HG03439 (cell line): Measurements from ENCODE around the gene COPG1.

Source experiments
- ATAC-seq: cut with Tn5 transposase; IDR thresholded peaks from one replicate; pipeline ENCODE4 v1.9.1; 2021; ENCODE audit warnings: mild to moderate bottlenecking, moderate library complexity; ENCODE audit not compliant: unreplicated experiment

The COPG1 gene

DNA sequence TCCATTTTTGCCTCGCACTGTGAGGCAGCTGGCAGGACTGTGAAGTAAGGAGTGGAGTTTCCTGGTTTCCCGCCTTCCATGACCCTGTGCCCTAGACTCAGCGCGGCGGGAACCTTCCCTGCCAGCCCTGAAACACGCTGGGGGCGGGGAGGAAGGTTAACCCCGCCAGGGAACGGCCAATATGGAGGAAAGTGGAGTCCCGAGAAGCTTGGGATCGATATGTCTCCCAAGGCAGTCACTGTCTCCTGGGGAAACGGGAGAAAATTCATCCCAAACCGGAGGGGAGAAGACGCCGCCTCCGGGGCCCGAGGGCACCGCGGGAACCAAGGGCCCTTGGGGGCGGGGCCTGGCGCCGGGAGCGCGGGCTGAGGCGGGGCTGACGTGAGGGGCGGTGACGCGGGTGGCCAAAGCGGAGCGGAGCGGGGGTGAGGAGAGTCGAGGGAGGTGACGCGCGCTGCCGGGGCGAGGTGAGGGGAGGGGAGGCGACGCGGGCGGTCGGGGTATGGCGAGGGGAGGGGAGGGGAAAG lies 29.1 kb downstream of the COPG1 start, which contains the start of gene HMCES:
HMCES (plus strand) TSS at position 432 of the 527 bp plus-strand sequence. CDS start 863 bp downstream, outside the sequence.
- peak; percentile 39 for ATAC-seq

DNA sequence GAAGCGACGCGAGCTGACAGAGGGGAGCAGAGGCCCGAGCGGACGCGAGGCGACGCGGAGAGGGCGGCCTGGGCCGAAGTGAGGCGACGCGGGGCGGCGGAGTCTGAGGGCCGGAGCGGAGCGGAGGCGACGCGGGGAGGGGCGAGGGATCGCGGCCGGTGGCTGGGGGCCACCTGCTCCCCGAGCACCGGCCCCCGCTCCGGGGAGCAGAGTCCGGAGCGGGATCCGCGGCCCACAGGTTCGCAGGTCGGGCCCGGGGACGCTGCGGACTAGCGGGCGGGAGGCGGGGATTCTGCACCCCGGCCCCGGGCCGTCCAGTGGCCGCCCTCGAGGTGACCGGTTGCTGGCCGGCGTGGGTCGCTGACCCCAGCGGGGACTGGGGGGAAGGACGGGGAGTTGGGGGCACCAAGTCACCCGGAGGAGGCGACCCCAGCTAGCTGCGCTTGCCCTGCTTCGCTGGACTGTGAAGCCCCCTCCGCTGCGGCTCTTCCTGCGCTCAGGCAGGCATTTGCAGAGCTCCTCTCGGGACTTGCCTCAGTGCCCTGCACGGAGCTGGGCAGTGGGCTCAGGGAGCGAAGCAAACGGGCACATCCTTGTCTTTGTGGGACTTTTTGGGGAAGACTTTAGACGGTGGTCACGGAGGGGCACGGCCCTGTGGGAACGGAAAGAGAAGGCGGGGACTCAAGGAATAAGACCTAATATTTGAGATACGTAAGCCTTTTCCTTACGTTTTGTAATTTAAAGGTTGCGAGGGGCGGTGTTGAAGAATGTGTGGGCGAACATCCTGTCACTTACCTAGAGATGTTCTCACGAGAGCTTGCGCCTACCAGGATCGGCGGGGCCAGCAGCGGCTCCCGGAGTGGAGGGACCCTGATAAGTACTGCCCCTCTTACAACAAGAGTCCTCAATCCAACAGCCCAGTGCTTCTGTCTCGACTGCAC lies 29.8 kb downstream of the COPG1 start:
- ATAC-seq: peak; percentile 1

DNA sequence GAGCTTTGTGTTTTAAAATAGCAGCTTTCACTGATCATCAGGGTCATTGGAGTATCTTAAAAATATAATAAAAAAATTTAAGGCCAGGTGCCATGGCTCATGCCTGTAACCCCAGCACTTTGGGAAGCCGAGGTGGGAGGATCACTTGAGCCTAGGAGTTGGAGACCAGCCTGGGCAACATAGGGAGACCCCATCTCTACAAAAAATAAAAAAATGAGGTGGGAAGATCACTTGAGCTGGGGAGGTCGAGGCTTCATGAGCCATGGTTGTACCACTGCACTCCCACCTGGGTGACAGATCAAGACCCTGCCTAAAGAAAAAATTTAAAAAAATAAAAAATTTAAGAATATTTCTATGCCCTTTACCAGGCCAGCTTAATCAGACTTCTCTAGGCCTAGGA lies 30.8 kb downstream of the COPG1 start:
- ATAC-seq: no peak

DNA sequence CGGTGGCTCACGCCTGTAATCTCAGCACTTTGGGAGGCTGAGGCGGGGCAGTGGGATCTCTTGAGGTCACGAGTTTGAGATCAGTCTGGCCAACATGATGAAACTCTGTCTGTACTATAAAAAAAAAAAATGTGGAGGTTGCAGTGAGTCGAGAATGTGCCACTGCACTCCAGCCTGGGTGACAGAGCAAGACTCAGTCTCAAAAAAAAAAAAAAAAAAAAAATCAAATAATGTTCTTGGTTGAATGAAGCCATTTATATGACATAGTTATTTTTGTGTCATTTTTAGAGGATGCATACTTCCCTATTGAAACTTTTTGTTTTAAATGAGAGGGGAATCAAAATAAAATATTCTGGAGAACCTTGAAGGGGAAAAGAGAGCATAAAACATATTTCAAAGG lies 32.3 kb downstream of the COPG1 start:
- ATAC-seq: no peak

DNA sequence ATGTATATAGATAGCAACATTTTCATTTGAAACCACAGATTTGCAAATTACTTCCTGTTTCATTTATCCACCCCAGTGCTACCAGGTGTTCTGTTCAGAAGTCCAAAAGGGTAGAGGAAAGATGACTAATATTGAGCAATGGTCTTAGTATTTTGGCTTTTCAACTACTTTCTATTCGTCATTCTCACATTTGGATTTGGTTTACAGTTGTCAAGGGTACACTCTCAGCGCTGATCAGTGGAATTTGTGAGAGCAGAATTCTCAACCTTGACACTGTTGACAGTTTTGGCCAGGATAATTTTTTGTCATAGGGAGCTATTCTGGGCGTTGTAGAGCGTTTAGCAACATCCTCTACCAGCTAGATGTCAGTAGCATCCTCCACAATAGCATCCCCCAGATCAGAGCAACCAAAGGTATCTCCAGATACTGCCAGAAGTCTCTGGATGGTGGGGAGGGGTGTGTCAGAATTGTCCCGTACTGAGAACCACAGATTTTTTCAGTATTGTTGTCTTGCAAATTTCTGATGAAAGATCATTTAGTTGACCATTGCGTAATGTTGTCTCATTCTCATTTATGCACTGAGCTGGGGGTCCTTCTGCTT lies 33.4 kb downstream of the COPG1 start:
- peak; percentile 71 for ATAC-seq

DNA sequence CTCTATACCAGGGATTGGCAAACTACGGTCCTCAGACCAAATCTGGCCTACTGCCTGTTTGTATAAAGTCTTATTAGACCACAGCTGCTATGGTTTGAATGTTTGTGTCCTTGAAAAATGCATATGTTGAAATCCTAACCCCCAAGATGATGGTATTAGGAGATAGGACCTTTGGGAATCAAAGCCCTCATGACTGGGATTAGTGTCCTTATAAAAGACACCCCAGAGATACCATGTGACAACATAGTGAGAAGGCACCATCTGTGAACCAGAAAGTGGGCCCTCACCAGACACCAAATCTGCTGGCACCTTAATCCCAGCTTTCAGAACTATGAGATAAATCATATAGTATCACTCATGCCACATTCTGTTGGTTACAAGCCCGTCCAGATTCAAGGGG lies 36.7 kb downstream of the COPG1 start:
- ATAC-seq: no peak

DNA sequence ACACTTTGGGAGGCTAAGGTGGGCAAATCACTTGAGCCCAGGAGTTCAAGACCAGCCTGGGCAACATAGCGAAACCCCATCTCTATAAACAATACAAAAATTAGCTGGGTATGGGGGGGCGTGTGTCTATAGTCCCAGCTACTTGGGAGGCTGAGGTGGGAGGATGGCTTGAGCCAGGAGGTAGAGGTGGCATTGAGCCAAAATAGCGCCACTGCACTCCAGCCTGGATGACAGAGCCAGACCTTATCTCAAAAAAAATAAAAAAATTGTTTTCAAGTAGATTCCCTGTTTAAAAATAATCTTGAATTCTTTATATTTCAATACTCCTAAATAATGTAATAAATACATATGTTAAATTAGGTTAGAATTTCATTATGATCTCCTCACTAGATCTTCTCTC lies 39.0 kb downstream of the COPG1 start:
- ATAC-seq: no peak

DNA sequence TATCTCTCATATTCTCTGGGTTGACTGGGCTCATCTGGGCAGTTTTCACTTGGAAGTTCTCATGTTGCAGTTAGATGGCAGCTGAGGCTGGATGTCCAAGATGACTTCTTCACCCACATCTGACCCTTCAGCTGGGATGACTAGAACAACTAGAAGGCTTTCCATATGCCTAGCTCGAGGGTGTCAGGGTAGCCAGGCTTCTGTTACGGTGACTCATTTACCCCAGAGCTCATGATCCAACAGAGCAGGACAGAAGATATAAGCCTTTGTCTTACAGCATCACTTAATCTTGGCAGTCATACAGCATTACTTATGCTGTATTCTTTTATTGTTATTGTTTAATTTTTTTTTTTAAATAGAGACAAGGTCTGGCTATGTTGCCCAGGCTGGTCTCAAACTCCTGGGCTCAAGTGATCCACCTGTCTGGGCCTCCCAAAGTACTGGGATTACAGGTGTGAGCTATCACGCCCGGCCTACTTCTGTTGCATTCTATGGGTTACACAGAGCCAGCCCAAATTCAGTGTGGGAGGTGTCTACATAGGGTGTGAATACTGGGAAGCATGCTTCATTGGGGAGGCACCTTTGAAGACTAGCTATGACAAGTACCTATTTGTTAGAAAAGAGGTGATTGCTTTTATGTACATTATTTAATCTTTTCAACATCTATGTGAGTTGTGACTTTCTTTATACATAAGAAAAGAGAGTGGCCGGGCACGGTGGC lies 40.0 kb downstream of the COPG1 start:
- ATAC-seq: no peak

DNA sequence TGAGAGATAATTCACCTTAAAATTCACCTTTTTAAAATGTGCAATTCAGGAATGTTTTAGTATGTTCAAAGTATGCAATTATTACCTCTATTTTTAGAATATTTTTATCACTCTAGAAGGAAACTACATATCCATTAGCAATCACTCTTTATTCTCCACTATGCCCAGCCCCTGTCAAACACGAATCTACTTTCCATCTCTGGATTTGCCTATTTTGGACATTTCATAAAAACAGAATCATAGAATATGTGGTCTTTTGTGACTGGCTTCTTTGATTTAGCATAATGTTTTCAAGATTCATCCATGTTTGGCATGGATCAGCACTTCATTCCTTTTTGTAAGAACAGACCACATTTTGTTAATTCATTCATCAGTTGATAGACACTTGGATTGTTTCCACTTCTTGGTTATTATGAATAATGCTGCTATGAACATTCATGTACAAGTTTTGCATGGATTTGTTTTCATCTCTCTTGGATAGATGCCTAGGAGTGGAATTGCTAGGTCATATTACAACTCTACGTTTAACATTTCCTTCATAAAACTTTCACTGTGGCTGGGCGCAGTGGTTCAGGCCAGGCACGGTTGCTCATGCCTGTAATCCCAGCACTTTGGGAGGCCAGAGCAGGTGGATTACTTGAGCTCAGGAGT lies 42.0 kb downstream of the COPG1 start:
- ATAC-seq: no peak

DNA sequence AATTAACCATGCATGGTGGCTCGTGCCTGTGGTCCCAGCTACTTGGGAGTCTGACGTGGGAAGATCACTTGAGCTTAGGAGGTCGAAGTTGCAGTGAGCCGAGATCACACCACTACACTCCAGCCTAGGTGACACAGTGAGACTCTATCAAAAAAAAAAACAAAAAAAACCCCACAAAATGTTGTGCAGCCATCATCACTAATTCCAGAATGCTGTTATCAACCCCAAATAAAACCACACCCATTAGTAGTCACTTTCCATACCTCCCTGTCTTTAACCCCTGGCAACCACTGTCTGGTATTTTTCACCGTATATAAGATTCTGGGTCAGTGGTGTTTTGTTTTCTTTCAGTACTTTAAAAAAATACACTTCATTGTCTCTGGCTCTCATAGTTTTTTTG lies 45.9 kb downstream of the COPG1 start:
- no peak for ATAC-seq

DNA sequence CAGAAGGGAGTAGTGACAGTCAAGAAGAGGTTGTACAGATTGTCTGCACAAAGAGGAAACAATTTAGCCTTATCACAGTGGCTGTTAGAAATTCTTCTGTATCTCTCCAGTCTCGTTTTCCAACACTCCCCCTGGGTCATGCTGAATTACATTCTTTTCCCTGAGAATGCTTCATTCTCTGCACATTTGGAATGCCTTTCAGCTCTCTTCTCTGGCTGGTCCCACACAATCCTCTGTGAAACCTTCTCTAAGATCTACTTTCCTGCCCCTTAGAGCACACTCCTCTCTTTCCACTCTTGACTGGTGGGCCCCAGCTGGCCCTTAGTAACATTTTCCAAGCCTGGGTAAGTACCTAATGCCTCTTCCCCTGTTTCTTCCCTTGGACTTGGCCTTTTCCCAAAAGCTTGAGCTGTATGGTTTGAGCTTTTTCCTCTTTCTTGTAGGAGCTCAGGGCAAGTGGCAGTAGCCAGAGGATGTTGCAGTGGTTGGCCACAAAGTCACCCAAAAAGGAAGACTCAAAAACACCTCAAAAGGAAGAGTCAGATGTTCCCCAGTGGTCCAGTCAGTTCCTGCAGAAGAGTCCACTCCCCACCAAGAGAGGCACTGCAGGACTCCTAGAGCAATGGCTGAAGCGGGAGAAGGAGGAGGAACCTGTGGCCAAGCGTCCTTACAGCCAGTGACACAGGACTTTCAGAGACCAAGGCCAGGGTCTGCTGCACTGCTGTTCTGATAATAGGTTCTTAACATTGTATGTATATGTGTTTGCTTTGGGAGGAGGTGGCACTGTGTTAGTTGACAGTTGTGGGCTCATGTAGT lies 54.9 kb downstream of the COPG1 start:
- no peak for ATAC-seq

DNA sequence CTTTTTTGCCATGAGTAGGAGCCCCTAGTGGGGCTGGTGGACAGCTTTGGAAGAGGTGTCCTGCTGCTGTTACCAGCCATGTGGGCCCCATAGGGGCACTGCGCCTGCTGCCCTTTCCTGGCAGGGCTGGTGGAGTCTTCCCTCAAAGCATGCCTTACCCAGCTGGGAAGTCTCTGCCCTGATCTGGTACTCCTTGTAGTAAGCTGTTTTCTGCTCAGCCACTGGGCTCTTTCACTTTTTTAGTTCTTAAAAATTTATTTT lies 55.5 kb downstream of the COPG1 start:
- ATAC-seq: no peak

DNA sequence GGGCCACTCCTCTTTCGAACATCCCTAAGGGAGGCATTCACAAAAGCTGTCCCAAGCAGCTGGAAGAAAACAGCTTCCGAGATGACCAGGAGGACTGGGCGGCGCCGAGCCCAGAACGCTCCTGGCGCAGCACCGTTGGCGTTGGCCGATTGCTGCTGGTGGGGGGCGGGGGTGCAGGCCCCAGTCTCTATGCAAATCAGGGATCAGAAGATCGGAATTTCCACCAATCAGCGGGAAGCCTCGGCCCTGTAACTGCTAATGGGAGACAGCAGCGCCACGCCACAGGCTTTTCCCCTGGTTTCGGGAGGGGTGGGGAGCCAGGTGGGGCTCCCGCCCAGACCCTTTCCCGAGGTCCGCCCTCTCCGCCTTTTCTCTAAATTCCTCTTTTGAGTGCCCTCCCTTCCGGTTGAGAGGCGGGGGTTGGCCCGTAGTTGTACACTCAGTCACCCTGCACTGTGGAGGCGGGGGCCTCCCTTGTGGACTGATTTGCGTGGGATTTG lies 56.2 kb downstream of the COPG1 start:
- no peak for ATAC-seq

DNA sequence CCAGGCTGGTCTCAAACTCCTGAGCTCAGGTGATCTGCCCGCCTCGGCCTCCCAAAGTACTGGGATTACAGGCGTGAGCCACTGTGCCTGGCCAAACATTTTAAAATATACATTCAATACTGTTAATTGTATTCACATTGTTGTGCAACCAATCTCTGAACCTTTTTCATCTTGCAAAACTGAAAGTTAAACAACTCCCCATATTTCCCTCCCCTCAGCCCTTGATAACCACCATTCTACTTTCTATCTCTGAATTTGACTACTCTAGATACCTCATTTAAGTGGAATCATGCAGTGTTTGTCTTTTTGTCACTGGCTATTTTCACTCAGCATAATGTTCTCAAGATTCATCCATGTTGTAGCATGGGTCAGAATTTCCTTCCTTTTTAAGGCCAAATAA lies 59.2 kb downstream of the COPG1 start:
- no peak for ATAC-seq

DNA sequence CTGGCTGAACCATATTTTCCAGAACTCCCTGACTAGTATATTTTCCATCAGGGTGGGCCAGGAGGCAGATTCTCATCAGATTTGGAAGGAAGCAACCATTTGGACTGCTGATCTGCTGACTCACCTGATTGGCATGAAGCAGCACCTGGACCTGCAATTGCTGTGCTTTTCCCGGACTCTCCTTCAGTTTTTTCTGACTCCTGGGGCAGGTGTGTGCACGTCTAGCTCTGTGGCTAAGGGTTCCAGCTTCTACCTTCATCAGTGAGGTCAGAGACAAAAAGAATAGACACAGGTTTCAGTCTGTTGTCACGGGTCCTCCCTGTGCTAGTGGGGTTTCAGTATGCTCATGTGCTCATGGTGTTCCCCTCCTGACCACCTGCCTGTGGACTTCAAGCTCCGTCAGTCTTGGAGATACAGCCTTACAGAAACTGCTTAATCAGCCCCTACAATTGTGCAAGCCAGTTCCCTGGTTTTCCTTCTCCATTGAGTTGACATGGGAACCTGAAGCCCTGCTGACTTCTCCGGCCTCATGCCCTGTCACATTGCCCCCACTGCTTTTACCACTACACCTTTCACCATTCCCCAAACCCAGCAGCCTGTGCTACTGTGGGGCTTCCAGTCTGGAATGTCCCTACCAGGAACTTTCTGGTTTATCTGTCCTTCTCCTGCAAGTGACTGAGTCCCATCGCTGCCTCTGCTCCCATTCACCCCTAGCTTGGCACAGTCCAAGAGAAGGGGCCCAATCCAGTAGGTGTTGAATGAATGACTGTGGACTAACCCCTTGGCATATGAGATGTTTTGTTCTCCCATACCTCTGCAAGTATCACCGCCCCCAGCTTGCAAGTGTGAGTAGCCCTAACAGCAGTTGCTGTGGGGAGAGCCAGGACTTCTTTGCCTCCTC lies 61.0 kb downstream of the COPG1 start:
- ATAC-seq: peak; percentile 36

DNA sequence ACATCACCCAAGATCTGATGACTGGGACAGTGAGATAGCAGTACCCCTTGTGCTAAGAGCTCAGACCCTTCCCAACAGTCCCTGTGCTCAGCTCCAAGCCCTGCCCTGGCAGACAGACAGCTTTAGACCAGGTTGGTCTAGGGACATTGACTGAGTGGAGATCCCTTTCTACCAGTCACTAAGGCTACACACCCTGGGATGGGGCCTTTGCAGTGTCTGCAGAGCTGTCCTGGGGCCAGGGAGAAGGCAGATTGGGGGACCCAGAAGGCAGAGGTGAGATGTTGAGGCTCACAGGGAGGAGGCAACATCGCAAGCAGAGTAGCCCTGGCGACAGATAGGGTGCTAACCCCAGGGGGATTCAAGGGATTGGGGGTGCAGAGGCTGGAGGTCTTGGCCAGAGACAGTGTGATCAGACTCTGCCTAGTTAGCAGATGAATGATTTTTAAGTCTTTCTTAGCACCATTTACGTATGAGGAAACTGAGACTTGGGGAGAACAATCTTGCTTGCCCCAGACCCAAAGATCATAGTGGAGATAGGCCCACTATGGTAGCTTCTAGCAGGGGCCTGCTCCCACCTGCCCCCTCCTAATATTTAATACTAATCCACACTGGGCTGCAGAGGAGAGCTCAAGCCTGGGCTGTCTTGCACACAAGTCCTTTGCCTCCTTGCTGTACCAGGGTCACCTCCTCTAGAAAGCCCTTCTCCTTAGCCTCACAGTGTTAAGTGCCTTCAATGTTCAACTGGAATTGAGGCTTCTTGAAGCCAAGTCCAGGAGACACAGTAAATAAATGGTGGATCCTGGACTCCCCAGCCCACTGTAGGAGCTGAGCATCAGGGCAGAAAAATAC lies 61.9 kb downstream of the COPG1 start:
- no peak for ATAC-seq

DNA sequence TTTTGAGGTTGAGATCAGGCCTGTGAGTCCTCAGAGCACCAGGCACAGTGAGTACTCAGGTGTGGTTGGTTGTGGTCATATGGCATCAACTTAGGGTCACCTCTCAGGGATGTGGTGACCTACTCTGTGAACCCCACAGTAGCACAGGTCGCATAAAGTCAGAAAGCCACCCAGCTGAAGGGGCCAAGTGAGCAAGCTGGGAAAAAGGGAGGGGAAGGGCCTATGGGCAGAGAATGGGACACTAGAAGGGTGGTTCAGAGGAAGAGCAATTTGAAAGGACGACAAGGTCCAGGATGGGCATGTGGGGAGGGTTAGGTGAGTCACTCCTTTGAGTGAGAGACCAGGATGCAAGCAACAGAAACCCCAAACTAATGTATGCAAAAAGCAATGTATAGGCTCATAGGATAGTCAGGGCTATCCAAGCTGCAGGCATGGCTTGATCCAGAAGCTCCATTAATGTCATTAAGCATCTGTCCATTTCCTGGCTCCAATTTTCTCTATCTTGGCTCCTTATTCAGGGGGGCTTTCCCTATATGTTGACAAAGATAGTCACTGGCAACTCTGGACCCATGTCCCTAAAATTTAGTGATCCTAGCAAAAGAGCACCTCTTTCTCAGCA lies 62.7 kb downstream of the COPG1 start:
- ATAC-seq: no peak
